Mesothelial cell of epicardium (in vitro differentiated cells): ENCODE data around the gene TCF4. TPM values are rescaled to one million over a fixed set of nuclear protein-coding genes. Genes with fewer than 3 reads are reported as not detected.
A peak's percentile ranks its signal among the peaks of the same experiment; 100 is the strongest.

Experiments
- DNase-seq, 2 experiments: peaks; one replicate each; pipeline ENCODE4 v3.0.0; 2021; ENCODE audit warnings: low spot score in 2 of 2; ENCODE audit not compliant: unreplicated experiment in 2 of 2
- H3K27ac Mint-ChIP-seq: 2 replicates; pipeline ENCODE4 v1.8.0; 2021; ENCODE audit warnings: mixed read lengths
- H3K27me3 Mint-ChIP-seq: 2 replicates; pipeline ENCODE4 v1.8.0; 2021; ENCODE audit warnings: low read depth, mixed read lengths
- H3K36me3 Mint-ChIP-seq: 2 replicates; pipeline ENCODE4 v1.8.0; 2021; ENCODE audit warnings: mixed read lengths
- H3K4me1 Mint-ChIP-seq: 2 replicates; pipeline ENCODE4 v1.8.0; 2021; ENCODE audit warnings: mixed read lengths
- H3K4me3 Mint-ChIP-seq: 2 replicates; pipeline ENCODE4 v1.8.0; 2021; ENCODE audit warnings: mild to moderate bottlenecking, moderate library complexity, mixed read lengths
- H3K9me3 Mint-ChIP-seq: 2 replicates; pipeline ENCODE4 v1.8.0; 2021; ENCODE audit warnings: mixed read lengths
- CTCF ChIP-seq: fragments of 200-600 bp; sonication (generic); IDR thresholded peaks from one replicate; pipeline ENCODE4 v1.5.0; 2021; ENCODE audit warnings: antibody characterized with exemption; ENCODE audit not compliant: unreplicated experiment
- total RNA-seq: library from RNA; stranded (reverse); gene quantifications from 3 replicates; pipeline ENCODE4 v1.2.1, GENCODE V29; 2021

TCF4 gene
- total RNA-seq, 1 donor from 2014 or later, result 224 TPM

DNA sequence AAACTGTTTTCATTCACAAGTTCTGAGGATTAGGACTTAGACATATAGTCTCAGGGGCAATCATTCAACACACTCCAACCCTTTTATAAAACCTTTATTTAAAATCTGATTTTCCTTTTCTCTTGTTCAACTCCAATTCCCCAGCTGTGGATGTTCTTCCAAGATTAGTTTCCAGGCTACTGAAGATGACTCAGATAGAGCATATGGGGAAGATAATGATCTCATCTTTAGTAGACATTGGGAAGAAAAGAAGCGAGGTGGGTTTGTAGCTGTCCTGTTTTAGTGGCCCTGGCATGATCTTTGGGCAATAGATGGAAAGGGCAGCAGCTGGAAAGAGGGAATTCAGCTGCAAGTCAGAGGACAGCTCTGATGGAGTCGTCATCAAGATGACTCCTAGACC is 381.1 kb downstream of the TCF4 start:
- no peaks in the 10 kb centered on the region for H3K27me3 Mint-ChIP-seq
- H3K9me3 Mint-ChIP-seq, result peaks cover 15% of the 10 kb centered on the region
- no peak overlapping the region for H3K4me3 Mint-ChIP-seq
- TF ChIP-seq CTCF, result no peak
- no peak overlapping the region for H3K27ac Mint-ChIP-seq
- H3K36me3 Mint-ChIP-seq, result no peaks in the 10 kb centered on the region
- DNase-seq, result no peak
- no peaks in the 10 kb centered on the region for H3K4me1 Mint-ChIP-seq

DNA sequence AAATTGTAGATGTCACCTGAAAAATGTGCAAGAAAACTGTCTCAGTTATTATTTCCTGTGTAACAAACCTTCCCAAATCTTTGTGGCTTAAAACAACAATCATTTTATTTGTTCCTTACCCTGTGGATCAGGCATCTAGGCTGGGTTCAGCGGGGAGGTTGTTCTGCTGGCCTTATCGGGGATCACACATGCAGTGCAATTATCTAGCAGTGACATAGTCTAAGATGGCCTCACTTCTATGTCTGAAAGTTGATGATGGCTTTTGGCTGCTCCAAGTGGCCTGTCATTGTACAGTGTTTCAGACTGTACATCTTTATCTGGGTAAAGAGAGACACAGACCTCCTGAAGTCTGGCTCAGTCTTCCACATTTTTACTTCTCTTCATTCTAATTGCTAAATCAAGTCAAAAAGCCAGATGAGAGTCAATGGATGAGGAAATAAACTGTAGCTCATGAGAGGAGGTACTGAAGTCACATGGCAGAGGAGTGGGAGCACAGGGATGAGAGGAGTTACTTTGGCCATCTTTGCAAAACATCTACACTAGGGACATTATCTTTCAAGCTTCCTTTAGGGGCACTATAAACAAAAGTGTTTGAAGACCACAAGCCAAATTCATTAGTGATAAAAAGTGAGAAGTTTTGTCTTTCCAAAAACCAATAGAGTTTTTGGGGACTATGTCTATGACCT is 385.6 kb downstream of the TCF4 start:
- Mint-ChIP-seq H3K27me3 (no peaks in the 10 kb centered on the region), H3K27ac (no peak overlapping the region), H3K4me1 (peaks cover 6% of the 10 kb centered on the region), H3K9me3 (peaks cover 15% of the 10 kb centered on the region), H3K4me3 (no peak overlapping the region), H3K36me3 (no peaks in the 10 kb centered on the region)
- no peak for TF ChIP-seq CTCF
- no peak for DNase-seq

GRCh38 chr18:55199291-55199963 is 388.6 kb downstream of the TCF4 start:
- peaks cover 9% of the 10 kb centered on the region for H3K9me3 Mint-ChIP-seq
- TF ChIP-seq CTCF, result no peak
- peaks cover 6% of the 10 kb centered on the region for H3K4me1 Mint-ChIP-seq
- no peaks in the 10 kb centered on the region for H3K27me3 Mint-ChIP-seq
- H3K27ac Mint-ChIP-seq, result no peak overlapping the region
- DNase-seq, result no peak
- no peak overlapping the region for H3K4me3 Mint-ChIP-seq
- no peaks in the 10 kb centered on the region for H3K36me3 Mint-ChIP-seq

- H3K4me1 Mint-ChIP-seq, result peaks cover 16% of the 10 kb centered on the region
- no peak overlapping the region for H3K4me3 Mint-ChIP-seq
- H3K27ac Mint-ChIP-seq, result no peak overlapping the region
- no peaks in the 10 kb centered on the region for H3K27me3 Mint-ChIP-seq
- DNase-seq, result no peak
- no peaks in the 10 kb centered on the region for H3K9me3 Mint-ChIP-seq
- no peak for TF ChIP-seq CTCF
- H3K36me3 Mint-ChIP-seq, result no peaks in the 10 kb centered on the region
Measured at GRCh38 chr18:55195863-55196262, 392.1 kb downstream of the TCF4 start.

GRCh38 chr18:55189972-55190371 is 398.0 kb downstream of the TCF4 start:
- no peaks in the 10 kb centered on the region for H3K9me3 Mint-ChIP-seq
- H3K4me3 Mint-ChIP-seq, result no peak overlapping the region
- DNase-seq, result no peak
- no peaks in the 10 kb centered on the region for H3K27me3 Mint-ChIP-seq
- TF ChIP-seq CTCF, result no peak
- no peaks in the 10 kb centered on the region for H3K36me3 Mint-ChIP-seq
- H3K27ac Mint-ChIP-seq, result peak overlapping the region; percentile 47
- H3K4me1 Mint-ChIP-seq, result peaks cover 23% of the 10 kb centered on the region
